HG03196 (cell line): ENCODE data around the gene SHLD2.
"Not testable (repeated sequence)": the region's sequence is repeated elsewhere in the genome, so short reads cannot be mapped to it uniquely, and the experiment has no call there.

Source experiments
- ATAC-seq: cut with Tn5 transposase; IDR thresholded peaks from one replicate; pipeline ENCODE4 v1.9.1; 2021; ENCODE audit not compliant: unreplicated experiment

SHLD2 gene

DNA sequence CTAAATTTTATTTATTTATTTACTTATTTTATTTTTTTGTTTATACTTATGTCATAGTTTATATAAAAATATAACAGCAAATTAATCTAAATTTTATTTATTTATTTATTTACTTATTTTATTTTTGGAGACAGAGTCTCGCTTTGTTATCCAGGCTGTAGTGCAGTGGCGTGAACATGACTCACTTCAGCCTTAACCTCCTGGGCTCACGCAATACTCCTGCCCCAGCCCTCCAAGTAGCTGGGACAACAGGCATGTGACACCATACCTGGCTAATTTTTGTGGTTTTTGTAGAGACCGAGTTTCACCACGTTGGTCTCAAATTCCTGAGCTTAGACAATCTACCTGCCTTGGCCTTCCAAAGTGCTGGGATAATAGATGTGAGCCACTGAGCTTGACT lies 115.3 kb downstream of the SHLD2 start:
- ATAC-seq: not testable (repeated sequence)

DNA sequence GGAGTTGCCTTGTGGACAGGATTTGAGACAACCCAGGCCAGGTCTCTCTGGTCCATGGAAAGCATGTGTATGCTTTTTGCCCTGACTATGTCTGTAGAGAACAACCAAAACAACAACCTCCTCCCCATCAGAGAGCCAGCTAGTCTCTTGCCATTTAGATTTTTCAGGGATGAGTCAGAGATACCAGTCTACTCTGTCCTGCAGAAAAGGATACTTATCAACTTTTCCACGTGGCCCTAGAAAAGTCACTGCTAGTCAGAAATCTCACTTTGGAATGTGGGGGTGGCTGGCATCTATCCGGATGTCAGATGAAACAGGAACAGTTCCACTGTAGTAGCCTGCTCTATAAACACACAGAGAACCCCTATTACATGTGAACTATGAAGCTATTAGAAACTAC lies 116.8 kb downstream of the SHLD2 start:
- not testable (repeated sequence) for ATAC-seq

DNA sequence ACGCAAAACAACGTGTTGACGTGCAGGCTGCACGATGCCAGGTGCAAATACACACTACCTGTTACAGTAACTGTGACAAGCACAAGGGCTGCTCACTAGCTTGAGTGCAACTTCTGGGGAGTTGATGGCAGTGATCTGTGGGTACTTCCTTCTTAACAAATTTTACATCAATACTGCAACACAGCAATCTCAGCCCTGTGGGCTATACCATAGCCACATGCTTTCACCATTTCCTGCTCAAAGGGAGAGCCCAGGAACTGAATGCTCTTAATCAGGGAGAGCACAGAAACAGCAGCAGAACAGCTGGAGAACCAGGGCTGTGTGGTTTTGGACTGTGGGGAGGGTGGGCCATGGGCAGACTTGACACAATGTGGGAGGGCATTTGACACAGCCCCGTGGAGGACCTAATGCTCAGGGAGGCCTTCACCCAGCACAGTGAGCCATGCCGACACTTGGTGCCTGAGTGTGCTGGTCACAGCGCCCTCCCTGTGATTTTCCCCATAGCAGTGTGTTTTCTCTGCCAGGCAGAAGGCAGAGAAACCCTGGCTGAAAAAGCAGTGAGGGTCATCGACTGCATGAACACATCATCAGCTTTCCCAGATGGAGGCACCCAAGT lies 118.3 kb downstream of the SHLD2 start:
- ATAC-seq: not testable (repeated sequence)

DNA sequence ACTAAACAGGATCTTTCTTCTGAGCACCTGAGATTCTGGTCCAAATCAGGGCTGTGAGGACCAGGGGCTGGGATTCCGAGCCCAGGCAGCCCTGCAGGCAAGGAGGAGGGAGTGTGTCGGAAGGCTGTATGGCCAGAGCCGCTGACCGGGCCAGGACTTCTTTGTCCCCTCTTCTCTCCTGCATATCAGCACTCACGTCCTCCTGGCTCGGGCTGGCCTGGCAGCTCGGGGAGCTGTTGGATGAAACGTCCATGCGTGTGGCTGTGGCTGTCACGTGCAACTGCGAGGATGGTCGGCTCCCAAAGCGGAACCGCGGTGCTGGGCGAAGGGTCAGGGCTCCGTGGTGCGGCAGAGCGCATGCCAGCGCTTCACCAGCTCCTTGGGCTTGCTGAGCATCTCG lies 118.8 kb downstream of the SHLD2 start:
- not testable (repeated sequence) for ATAC-seq

DNA sequence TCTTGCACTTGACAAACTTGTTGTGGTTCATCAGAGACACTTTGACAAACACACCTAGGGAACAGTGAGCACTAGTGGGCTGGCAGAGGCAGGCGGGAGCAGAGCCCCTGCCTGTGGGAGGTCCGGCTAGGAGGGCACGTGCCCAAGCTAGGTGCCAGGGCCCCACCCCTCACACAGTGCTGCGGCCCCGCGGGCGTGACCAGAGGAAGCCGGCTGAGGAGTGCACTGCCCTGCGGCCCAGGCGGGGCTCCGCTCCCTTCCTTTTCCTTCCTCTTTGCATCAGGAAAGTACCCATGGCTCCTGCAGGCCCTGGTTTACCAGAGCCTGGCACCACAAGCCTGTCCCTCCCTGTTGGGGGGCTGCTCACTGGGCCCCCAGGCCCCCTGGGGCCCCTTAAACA lies 121.1 kb downstream of the SHLD2 start:
- ATAC-seq: not testable (repeated sequence)

DNA sequence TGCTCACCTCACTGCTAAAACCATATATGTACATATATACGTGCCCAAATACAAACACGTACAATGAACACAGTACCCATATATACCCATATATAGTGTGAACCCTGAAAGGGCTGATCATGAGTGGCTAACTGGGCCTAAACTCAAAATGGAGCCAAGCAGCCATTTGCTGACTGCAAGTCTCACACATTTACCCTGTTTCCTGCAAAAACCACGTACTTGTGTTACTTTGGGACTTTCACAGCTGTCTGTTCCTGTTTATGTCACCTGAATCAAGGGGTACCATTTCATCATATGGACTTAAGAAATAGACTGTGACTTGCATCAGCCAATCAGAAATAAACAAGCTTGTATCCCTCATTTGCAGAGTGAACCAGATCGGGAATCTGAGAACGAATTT lies 124.4 kb downstream of the SHLD2 start:
- ATAC-seq: not testable (repeated sequence)

DNA sequence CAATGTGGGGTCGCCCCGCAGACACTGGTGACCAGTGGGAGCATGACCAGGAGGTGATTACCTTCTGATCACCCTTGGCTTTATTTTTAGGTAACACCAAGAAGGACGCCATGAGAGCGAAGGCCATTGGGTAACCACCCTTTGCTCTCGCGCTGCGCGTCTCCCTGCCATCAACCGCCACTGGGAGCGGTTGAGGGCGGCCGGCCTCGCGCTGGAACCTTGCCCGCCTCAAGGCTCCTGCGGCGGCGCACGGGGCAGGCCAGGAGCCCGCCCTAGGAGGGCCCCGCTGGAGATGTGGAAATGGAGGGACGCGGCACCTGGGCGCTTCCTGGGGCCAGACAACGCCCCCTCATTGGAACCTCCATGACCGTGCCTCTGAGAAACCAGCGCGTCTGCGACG lies 127.8 kb downstream of the SHLD2 start:
- not testable (repeated sequence) for ATAC-seq

DNA sequence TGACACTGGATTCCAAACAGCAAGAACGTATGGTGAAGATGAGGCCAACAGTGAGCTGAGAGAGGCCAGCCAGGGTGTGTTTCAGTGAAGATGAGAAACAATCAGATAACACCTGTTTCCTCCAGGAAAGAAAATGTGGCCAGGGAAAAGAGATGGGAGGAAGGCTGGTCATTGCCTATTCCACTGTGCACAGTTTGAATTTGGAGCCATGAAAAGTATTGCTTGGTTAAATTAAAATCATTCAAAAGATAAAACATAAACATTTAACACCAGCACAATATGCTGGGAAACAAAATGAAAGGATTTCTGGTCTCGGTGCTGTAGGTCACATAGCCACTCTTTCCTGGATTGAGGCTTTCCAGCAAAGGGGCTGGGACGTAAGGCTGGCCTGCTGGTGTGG lies 130.1 kb downstream of the SHLD2 start, which contains the start of gene NUTM2A:
NUTM2A (plus strand) TSS at position 301 of the 400 bp plus-strand sequence. CDS start 383 bp downstream, outside the sequence.
- not testable (repeated sequence) for ATAC-seq

DNA sequence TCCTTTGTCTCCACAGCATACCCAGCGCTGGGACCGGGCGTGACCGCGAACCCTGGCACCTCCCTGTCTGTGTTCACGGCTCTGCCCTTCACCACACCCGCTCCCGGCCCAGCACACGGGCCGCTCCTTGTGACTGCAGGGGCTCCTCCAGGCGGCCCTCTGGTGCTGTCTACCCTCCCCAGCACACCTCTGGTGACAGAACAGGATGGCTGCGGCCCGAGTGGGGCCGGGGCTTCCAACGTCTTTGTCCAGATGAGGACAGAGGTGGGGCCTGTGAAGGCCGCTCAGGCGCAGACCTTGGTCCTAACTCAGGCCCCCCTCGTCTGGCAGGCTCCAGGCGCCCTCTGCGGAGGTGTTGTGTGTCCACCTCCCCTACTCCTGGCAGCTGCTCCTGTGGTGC lies 133.2 kb downstream of the SHLD2 start:
- ATAC-seq: not testable (repeated sequence)

DNA sequence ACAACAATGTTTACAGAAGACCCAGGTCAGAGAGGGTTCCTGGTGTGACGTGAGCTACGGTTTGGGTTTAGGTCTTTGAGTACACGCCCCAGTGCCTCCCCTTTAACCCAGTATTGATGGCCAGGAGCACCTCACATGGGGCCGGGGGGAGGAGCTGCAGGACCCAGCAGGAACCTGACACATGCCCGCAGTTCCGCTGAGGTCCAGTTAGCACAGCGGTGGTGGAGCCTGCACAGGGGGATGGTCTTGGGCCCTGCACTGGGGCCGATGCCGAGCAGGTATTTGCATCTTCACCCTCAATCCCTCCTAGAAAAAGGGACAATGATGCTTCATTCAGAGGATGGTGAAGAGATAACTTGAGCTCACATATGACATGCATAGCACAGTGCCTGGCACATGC lies 134.2 kb downstream of the SHLD2 start:
- ATAC-seq: not testable (repeated sequence)

DNA sequence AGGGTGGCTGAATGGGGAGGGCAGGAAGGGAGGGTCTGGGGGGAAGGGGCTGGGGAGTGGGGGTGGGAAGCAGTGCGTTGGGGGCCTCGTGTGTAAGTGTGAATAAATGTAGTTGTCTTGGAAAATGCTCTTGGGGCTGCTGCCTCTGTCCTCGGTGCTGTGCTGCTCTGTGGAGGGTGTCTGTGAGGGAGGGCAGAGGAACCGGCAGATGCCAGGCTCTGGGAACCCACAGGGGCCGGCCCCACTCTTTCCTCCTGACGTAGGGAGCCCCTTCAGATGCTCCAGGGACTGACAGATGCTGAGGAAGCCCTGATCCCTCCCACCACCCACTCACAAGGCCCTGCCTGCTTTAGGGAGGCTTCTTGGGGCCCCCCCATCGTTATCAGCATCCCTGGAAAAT lies 139.8 kb downstream of the SHLD2 start:
- not testable (repeated sequence) for ATAC-seq

DNA sequence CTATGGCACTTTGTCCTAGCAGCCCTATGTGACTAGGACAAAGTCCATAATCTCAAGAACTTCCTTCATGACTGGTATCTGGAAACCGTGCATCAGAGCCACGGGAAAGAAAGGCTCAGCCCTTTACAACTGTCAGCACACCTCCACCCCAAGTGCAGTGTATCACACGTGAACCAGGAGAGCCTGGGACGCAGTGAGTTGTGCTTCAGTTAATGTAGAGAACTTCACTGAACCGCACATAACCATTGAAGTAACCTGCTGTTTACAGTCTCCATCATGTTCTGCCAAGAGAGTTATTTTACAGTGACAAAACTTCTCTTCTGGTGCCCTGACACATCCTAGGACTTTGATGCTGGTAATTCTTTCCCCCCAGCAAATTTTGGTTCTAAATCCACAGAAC lies 142.2 kb downstream of the SHLD2 start:
- ATAC-seq: not testable (repeated sequence)

DNA sequence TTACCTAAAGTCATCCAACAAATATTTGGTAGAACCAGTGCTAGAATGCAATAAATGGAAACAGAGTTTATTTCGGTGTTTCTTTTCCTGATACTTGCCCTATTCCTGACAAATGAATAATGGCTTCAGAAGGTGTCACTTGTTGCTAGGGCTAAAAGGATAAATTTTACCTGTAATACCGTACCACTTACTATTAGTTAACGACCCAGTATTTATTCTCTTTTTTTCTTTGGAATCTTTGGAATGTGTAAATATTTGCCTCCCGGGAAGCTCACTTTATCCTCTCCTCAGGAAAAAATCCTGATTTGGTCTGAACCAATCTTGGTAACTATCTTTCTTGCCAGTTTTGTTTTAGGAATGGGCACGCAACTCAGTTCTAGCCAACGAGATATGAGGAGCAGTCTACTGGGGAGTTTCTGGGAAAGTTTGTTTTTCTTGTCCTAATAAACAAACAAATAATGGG lies 144.4 kb downstream of the SHLD2 start:
- ATAC-seq: not testable (repeated sequence)
